Inferior parietal cortex (tissue), 1 donor: ENCODE results near the gene ZFP2.

ENCODE experiments used
- DNase-seq: peaks from one replicate; pipeline ENCODE4 v3.0.0-alpha.2; 2016; ENCODE audit errors: extremely low spot score

Gene ZFP2

GRCh38 chr5:178981381-178981780, 85.7 kb downstream of the ZFP2 start:
- DNase-seq: no peak
